GM23338 (cell line): Measurements from ENCODE around the gene ATR.
"Not testable (repeated sequence)": the region's sequence is repeated elsewhere in the genome, so short reads cannot be mapped to it uniquely, and the experiment has no call there.

Experiments used
- CTCF ChIP-seq, 2 experiments: fragments of 200-600 bp in 1 of 2; sonication (generic) in 1 of 2; conservative IDR thresholded peaks; 2 replicates each; pipeline versions ENCODE4 v1.5.1 to v1.6.1; 2016 to 2017; ENCODE audit warnings: antibody characterized with exemption in 2 of 2, low read depth in 2 of 2, mild to moderate bottlenecking in 2 of 2, moderate library complexity in 1 of 2
- EZH2 ChIP-seq: fragments of 200-600 bp; sonication (generic); IDR thresholded peaks from one replicate; pipeline ENCODE4 v1.8.0; 2017; ENCODE audit warnings: antibody characterized with exemption, mild to moderate bottlenecking, low read depth; ENCODE audit not compliant: unreplicated experiment
- EZH2phosphoT487 ChIP-seq: fragments of 200-600 bp; sonication (generic); IDR thresholded peaks from one replicate; pipeline ENCODE4 v1.8.1; 2018; ENCODE audit warnings: antibody characterized with exemption; ENCODE audit not compliant: unreplicated experiment
- JUNB ChIP-seq: IDR thresholded peaks from one replicate; pipeline ENCODE4 v1.6.1; 2016; ENCODE audit warnings: antibody characterized with exemption; ENCODE audit not compliant: unreplicated experiment
- POLR2AphosphoS5 ChIP-seq: IDR thresholded peaks from 2 replicates; pipeline ENCODE4 v1.6.1; 2016; ENCODE audit warnings: antibody characterized with exemption, low read depth
- REST ChIP-seq: IDR thresholded peaks from one replicate; pipeline ENCODE4 v1.6.1; 2018; ENCODE audit warnings: antibody characterized with exemption; ENCODE audit not compliant: unreplicated experiment
- STAT1 ChIP-seq: IDR thresholded peaks from one replicate; pipeline ENCODE4 v1.6.1; 2016; ENCODE audit warnings: antibody characterized with exemption; ENCODE audit not compliant: unreplicated experiment
- ZNF331 ChIP-seq: fragments of 250-450 bp; sonication (Bioruptor Pico); IDR thresholded peaks from 2 replicates; pipeline ENCODE4 v1.5.0; 2020; ENCODE audit warnings: low read depth, mild to moderate bottlenecking, moderate library complexity
- ZNF462 ChIP-seq: fragments of 250-450 bp; sonication (Bioruptor Pico); IDR thresholded peaks from 2 replicates; pipeline ENCODE4 v1.5.0; 2020; ENCODE audit warnings: mild to moderate bottlenecking, moderate library complexity

- not testable (repeated sequence) for TF ChIP-seq CTCF (conservative IDR thresholded peaks at IDR 0.05; ENCODE audit: low read depth in 2 of 2); POLR2AphosphoS5; JUNB; ZNF331 (CRISPR knock-in tag); ZNF462 (CRISPR knock-in tag); EZH2phosphoT487; STAT1; EZH2; REST
These were observed 178.0 kb downstream of the ATR start for GRCh38 chr3:142400537-142400936.
